NCI-H187 treated with DMSO at 0.1 percent for 48 hours (cell line): ENCODE results near the gene CCDC88C.

Source experiments
- DNase-seq: peaks from one replicate; lab custom pipeline; 2025; lab: John Stamatoyannopoulos, UW

Gene CCDC88C

GRCh38 chr14:91328313-91329050, 89.1 kb downstream of the CCDC88C start:
- no peak for DNase-seq

DNA sequence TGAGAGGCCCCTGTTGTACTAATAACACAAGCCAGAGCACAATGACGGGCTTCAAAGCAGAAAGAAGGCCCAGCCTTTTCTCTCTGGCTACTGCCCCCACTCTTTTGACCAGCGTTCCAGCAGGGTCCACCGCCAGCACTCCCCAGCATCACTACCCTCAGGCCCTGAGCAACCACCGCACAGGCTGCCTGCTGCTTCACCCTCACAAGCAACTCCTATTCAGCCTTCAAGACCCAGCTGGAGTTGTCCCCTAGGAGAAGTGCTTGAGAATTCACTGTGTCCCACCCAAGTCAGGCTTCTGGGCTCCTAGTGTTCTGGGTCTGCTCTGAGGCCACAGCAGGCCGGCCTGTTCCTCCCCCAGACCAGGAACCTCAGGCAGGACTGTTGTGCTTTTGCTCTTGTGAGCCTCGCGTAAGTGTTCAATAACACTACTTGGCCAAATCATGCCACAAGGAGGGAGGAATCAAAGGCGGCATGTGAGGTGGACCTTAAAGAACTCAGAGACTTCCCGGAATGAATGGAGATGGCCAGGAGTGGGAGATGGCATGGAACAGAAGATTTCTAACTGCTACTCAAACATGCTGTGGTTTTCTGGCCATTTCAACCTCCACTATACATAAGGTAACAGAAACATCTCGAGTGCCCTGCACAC, 89.8 kb downstream of the CCDC88C start:
- DNase-seq, result no peak

GRCh38 chr14:91327250-91327595, 90.4 kb downstream of the CCDC88C start:
- DNase-seq, result no peak

DNA sequence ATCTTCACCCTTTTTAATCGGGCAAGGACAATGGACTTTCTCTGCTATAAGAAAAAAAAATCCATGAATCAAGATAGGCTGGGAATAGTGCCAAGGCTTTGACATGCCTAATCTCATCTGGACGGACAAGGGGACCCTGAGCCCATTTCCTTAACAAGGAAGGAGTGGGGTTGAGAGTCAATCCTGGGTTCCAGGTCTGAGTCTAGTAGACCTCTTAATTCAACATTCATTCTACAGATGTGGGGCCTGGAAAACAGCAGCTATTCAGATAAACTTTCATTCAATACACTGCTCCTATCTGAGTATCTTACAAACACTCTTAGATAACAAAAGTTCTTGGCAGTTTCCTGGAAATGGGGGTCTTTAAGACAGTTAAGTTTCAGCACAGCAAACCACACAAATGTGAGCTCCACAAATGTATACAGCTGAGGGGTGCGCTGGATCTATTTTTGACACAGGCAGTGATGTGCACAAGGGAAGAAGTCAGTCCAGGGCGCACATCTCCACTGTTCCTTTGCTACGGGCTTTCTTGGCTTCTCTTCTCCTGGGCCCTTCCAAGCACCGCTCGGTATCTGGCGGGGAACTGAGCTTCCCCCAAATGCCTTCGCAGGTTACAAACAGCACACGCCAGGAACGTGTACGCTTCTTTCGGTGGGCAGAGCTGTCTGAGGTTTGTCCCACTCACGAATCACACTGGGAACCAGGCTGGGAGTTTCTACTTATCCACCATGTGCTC, 90.9 kb downstream of the CCDC88C start:
- DNase-seq, result no peak

DNA sequence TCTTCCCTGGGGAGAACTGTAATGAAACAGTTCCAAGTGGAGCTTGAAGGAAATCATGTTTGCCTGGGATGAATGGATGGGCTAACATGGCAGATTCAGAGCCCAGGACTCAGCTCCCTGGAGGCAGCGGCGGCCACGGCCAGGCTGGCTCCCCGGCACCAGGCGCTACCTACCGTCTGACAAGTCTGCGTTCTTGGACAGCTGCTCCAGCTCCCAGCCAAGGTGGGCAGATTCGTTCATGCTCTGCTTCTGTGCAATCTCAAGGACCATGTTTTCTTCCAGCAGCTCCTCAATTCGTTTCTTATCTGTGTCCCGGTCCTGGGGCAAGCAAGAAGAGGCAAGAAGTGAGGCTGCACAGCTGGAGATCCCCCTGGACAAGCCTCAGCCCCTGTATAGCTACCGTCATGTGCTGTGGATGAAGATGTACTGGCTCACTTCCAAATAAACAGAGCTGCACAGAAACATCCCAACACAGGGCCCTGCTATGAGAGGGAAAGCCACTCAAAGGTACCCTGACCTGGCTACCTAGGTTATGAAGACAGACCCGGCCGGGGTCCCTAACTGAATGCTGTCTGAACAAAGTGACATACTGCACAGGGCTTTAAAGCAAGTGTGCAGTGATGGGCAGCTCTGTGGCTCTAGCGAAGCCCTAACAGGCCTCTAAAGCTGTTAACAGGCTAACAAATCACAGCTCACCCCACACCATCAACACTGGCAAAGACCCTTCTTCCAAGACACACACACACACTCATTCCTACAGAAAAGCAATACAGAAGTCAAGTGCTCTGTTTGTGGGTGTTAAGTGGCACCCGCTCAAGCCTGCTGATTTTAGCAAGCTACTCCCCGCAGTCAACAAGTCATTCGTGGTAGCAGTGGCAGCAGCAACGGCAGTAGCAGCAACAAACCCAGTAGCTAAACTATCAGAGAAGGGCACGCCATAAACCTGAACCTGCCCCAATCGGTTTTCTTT, 92.7 kb downstream of the CCDC88C start:
- DNase-seq, result no peak

DNA sequence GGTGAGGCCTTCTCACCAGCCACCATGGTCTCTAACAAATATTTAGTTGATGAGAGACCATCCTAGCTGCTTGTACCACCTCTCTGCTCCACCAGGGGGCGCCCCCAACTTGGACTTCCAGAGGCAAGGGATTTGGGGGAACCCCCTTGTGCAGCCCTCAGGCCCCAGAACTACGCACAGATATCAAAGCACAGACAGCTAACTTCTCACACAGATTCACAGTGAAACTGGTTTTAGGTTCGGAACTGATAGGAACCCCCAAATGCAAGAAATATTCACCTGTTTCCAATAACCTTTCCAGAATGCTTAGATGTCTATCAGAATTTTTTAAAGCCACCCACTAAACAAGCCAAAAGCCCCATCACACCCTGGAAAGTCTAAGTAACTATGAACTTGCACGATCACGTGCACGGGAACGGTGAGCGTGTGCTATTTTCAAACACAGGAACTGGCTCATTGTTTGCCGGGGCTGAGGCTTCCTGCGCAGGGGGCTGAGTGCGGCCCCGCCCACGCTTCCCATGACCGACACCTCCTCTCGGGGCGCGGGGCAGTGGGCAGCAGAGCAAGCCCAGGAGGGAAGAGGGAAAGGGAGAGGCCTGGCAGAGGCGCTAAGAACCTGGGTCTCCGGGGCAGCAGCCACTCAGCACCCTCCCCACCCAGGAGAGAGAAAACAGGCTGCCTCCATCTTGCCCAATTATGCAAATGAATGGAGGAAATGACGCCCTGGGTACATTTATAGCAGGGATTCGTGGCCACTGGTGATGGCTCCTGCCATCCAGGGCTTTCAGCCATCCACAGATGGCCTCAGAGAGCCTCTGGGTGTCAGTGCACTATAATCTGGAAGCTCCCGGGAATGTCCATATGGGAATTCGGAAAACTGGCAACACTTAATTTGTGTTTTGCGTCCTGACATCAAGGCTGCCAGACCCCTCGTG, 93.7 kb downstream of the CCDC88C start:
- no peak for DNase-seq

- DNase-seq, result no peak
Measured at GRCh38 chr14:91323031-91323430, 94.6 kb downstream of the CCDC88C start.

GRCh38 chr14:91322623-91323022, 95.0 kb downstream of the CCDC88C start:
- no peak for DNase-seq

GRCh38 chr14:91321131-91321530, 96.5 kb downstream of the CCDC88C start:
- DNase-seq, result no peak

DNA sequence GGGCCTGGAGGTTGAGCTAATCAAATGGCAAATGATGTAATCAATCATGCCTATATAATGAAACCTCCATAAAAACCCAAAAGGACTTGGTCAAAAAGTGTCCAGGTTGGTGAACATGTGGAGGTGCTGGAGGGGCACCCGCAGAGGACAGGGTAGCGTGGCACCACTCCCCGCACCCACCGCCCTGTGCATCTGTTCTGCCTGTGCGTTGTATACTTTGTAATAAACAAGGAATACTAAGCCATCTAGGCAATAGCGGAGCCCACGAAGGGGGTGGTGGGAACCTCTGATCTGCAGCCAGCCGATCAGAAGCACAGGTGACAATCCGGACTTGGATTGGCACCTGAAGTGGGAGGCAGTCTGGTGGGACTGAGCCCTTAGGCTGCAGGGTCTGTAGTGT, 97.4 kb downstream of the CCDC88C start:
- no peak for DNase-seq

DNA sequence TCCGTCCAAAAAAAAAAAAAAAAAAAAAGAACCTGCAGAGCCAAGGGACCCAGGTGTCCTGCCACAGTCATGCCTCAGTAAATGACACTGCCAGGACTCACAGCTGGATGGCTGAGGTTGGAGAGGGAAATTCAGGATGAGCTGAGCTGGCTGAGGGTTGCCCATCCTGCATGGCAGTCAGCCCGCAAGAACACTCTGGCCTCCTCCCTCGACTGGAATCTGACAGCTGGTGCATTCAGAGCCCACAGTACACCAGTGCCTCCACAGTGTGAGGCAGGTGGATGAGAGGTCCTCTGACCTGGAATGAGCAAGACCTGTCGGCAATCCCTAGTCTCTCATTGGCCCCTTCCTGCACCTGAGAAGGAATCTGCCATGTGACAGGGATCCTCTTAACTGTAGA, 98.7 kb downstream of the CCDC88C start:
- no peak for DNase-seq

- no peak for DNase-seq
Measured at GRCh38 chr14:91317381-91318308, 100.0 kb downstream of the CCDC88C start.

DNA sequence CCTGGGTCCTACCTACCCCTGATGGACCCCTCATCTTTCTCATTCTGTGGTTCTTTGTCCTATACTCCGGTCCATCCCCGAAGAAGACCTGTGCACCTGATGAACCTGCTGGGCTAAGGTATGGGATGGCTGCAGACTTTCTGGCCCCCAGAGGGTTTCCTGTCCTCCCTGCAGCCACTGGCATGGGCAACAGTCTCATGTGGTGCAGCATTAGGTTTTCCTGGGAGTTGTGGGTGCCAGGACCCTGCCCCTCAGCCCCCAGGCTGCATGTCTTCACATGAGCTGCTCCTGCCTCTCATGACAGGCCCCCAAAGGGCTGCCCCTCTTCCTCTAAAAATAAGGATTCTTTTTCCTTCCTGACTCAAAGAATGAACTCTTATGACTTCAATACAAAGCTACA, 100.9 kb downstream of the CCDC88C start:
- DNase-seq, result no peak

DNA sequence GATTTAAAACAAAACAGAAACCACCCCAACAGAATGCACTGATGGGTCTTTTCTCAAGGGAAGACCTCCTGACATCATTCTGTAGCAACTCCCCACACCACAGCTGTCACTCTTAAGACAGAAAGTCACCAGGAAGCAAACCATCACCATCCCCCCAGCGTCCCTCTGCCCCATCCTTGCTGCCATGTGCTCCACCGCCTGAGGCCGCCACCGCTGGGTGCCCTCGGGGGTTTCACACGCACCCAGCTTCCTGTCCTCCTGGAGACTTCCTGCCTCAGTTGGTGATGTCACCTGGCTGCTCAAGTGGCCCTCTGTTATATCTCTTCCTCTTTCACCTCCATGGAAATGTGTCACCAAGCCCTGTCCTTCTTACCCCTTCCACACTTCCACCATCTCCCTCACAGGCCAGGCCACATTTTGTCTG, 101.8 kb downstream of the CCDC88C start:
- DNase-seq, result no peak

GRCh38 chr14:91313852-91314251, 103.8 kb downstream of the CCDC88C start:
- no peak for DNase-seq

DNA sequence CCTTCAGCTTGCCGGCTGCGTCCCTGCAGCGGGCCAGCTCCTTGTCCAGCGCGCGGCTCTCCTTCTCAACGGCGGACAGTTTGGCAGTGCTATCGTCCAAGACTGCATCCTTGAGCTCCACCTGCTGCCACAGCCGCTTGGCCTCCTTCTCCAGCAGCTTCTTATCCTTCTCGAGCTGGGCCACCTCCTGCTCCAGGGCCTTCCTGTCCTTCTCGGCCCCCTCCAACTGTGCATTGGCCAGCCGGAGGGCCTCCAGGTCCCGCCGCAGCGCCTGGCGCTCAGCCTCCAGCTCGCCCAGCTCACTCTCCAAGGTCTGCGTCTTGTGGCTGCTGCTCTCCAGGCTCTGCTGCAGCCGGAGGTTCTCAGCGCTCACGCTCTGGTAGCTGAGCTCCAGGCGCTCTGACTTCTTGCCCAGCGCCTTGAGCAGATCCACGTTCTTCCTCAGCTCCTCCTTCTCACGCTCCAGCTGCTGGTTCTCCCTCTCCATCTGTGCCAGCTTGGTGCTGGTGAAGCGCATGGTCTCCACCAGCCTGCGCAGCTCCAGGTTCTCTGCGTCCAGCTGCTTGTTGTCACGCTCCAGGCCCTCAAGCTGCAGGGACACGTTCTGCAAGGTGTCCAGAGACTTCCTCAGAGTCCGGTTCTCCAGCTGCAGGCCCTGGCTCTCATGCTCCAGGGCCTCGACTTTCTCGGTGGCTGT, 104.3 kb downstream of the CCDC88C start:
- DNase-seq, result no peak

GRCh38 chr14:91311284-91311662, 106.3 kb downstream of the CCDC88C start:
- DNase-seq, result no peak

- no peak for DNase-seq
Measured at GRCh38 chr14:91310606-91311283, 106.9 kb downstream of the CCDC88C start.
